Measurements from ENCODE around the gene GAB1. TPM values are rescaled to one million over a fixed set of nuclear protein-coding genes. Genes with fewer than 3 reads are reported as not detected.

Gene GAB1
- total and polyA plus RNA-seq, 2 donors from 2014 or later = 3.6 to 38.0 TPM

DNA sequence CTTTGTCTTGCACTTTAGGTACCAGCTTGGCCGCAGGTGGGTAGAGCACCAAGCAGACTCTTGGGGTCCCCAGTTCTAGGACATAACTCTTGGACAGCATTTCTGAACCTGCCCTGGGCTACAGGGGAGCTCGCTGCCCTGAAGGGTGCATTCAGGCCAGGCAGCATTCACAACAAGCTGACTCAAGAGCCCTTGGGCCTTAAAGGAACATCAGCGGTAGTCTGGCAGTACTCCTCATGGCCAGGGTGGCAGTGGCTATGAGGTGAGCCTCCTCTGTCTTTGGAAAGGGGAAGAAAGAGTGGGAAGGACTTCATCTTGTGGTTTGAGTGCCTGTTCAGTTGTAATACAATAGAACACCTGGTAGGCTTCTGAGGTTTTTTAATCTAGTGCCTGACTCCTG is 152.0 kb downstream of the GAB1 start:
- intact Hi-C loops (cut with DNase I) = no loop called here
- H3K9me3 ChIP-seq (ENCODE audit: control insufficient read depth in 2 of 3, insufficient read depth in 1 of 3, low read length in 3 of 3) = no peaks in the 10 kb centered on the region
- H3K4me1 ChIP-seq (ENCODE audit: control insufficient read depth in 2 of 3, insufficient read depth in 2 of 3, low read depth in 1 of 3, low read length in 3 of 3) = no peaks in the 10 kb centered on the region

DNA sequence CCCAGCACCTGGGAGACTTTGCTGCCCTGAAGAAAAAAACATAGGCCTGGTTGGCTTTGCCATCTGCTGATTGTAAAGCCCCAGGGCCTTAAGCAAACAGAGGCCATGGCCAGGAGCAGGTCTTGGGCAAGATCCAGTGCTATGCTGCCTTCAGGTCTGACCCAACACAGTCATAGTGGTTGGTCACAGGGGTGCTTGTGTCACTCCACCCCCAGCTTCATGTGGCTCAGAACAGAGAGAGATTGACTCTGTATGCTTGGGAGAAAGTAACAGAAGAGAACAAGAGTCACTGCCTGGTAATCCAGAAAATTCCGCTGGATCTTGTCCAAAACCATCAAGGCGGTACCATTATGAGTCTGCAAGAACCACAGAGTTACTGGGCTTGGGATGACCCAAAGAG is 152.4 kb downstream of the GAB1 start:
- H3K9me3 ChIP-seq (ENCODE audit: control insufficient read depth in 2 of 3, insufficient read depth in 1 of 3, low read length in 3 of 3) = no peaks in the 10 kb centered on the region
- TF ChIP-seq, protein P1, sequence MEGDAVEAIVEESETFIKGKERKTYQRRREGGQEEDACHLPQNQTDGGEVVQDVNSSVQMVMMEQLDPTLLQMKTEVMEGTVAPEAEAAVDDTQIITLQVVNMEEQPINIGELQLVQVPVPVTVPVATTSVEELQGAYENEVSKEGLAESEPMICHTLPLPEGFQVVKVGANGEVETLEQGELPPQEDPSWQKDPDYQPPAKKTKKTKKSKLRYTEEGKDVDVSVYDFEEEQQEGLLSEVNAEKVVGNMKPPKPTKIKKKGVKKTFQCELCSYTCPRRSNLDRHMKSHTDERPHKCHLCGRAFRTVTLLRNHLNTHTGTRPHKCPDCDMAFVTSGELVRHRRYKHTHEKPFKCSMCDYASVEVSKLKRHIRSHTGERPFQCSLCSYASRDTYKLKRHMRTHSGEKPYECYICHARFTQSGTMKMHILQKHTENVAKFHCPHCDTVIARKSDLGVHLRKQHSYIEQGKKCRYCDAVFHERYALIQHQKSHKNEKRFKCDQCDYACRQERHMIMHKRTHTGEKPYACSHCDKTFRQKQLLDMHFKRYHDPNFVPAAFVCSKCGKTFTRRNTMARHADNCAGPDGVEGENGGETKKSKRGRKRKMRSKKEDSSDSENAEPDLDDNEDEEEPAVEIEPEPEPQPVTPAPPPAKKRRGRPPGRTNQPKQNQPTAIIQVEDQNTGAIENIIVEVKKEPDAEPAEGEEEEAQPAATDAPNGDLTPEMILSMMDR (IDR thresholded peaks at IDR 0.05; ENCODE audit: borderline replicate concordance, extremely low read depth, insufficient read depth) = no peak
- no peaks in the 10 kb centered on the region for H3K36me3 ChIP-seq (ENCODE audit: control insufficient read depth in 2 of 3, insufficient read depth in 3 of 3, low read length in 3 of 3)
- no peak overlapping the region for H3K27ac ChIP-seq (ENCODE audit: low read depth in 2 of 2, low read length in 2 of 2)
- FAIRE-seq (no peak), DNase-seq (no peak)
- H3K4me1 ChIP-seq (ENCODE audit: control insufficient read depth in 2 of 3, insufficient read depth in 2 of 3, low read depth in 1 of 3, low read length in 3 of 3) = no peaks in the 10 kb centered on the region
- H3K4me3 ChIP-seq (ENCODE audit: low read length in 3 of 3) = no peak overlapping the region
- H3K27me3 ChIP-seq (ENCODE audit: control insufficient read depth, insufficient read depth, low read length) = no peaks in the 10 kb centered on the region
- intact Hi-C loops (cut with DNase I) = no loop called here
- no peak overlapping the region for H3K9ac ChIP-seq (ENCODE audit: low read length in 3 of 3)

More for the DNA sequence above, 152.0 kb downstream of the GAB1 start:
- no peaks in the 10 kb centered on the region for H3K27me3 ChIP-seq (ENCODE audit: control insufficient read depth, insufficient read depth, low read length)
- no peak overlapping the region for H3K27ac ChIP-seq (ENCODE audit: low read depth in 2 of 2, low read length in 2 of 2)
- TF ChIP-seq, protein P1 (IDR thresholded peaks at IDR 0.05; ENCODE audit: borderline replicate concordance, extremely low read depth, insufficient read depth) = no peak
- no peak overlapping the region for H3K9ac ChIP-seq (ENCODE audit: low read length in 3 of 3)
- H3K36me3 ChIP-seq (ENCODE audit: control insufficient read depth in 2 of 3, insufficient read depth in 3 of 3, low read length in 3 of 3) = no peaks in the 10 kb centered on the region
- DNase-seq = no peak
- FAIRE-seq = no peak
- no peak overlapping the region for H3K4me3 ChIP-seq (ENCODE audit: low read length in 3 of 3)

DNA sequence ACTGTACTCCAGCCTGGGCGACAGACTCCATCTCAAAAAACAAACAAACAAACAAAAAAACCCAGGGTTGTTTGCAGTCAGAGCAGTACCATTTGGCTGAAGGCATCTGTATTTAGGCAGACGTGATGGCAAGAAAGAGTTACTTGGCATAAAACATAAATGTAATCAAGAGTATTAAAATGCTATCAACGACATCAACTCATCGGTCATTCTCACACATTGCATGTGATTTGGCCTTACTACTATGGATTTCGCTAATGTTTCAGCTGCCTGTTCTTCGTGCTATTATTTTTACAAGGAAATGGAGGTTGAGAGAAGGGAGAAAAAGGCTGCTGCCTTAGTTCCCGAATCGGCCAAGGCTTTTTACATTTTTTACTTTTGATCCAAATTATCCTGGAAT is 161.3 kb downstream of the GAB1 start:
- H3K27ac ChIP-seq (ENCODE audit: low read depth in 2 of 2, low read length in 2 of 2) = no peak overlapping the region
- DNase-seq (no peak), FAIRE-seq (no peak)
- H3K27me3 ChIP-seq (ENCODE audit: control insufficient read depth, insufficient read depth, low read length) = no peaks in the 10 kb centered on the region
- H3K36me3 ChIP-seq (ENCODE audit: control insufficient read depth in 2 of 3, insufficient read depth in 3 of 3, low read length in 3 of 3) = no peaks in the 10 kb centered on the region
- no peaks in the 10 kb centered on the region for H3K9me3 ChIP-seq (ENCODE audit: control insufficient read depth in 2 of 3, insufficient read depth in 1 of 3, low read length in 3 of 3)
- no peaks in the 10 kb centered on the region for H3K4me1 ChIP-seq (ENCODE audit: control insufficient read depth in 2 of 3, insufficient read depth in 2 of 3, low read depth in 1 of 3, low read length in 3 of 3)
- TF ChIP-seq, protein P1 (IDR thresholded peaks at IDR 0.05; ENCODE audit: borderline replicate concordance, extremely low read depth, insufficient read depth) = no peak
- H3K9ac ChIP-seq (ENCODE audit: low read length in 3 of 3) = no peak overlapping the region
- H3K4me3 ChIP-seq (ENCODE audit: low read length in 3 of 3) = no peak overlapping the region
- intact Hi-C loops (cut with DNase I) = no loop called here

DNA sequence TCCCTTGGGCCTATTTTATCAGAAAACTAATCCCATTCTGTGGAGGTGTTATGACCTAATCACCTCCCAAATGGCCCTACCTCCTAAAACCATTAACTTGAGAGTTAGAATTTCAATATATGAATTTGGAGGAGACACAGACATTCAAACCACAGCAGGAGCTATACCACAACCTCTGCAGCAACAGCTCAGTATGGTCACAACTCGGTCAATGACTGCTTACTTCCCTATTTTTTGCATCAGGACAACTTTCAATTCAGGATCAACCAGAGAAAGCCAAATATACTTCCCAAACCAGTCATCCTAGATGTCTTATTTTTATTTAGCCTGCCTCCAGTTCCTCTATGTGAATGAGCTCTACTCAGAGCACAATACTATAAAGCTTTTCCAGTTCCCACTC is 165.6 kb downstream of the GAB1 start:
- no peak for DNase-seq
- FAIRE-seq = no peak
- H3K36me3 ChIP-seq (ENCODE audit: control insufficient read depth in 2 of 3, insufficient read depth in 3 of 3, low read length in 3 of 3) = no peaks in the 10 kb centered on the region
- H3K9me3 ChIP-seq (ENCODE audit: control insufficient read depth in 2 of 3, insufficient read depth in 1 of 3, low read length in 3 of 3) = no peaks in the 10 kb centered on the region
- H3K9ac ChIP-seq (ENCODE audit: low read length in 3 of 3) = no peak overlapping the region
- no peaks in the 10 kb centered on the region for H3K27me3 ChIP-seq (ENCODE audit: control insufficient read depth, insufficient read depth, low read length)
- no peak overlapping the region for H3K27ac ChIP-seq (ENCODE audit: low read depth in 2 of 2, low read length in 2 of 2)
- H3K4me1 ChIP-seq (ENCODE audit: control insufficient read depth in 2 of 3, insufficient read depth in 2 of 3, low read depth in 1 of 3, low read length in 3 of 3) = no peaks in the 10 kb centered on the region
- H3K4me3 ChIP-seq (ENCODE audit: low read length in 3 of 3) = no peak overlapping the region
- TF ChIP-seq, protein P1 (IDR thresholded peaks at IDR 0.05; ENCODE audit: borderline replicate concordance, extremely low read depth, insufficient read depth) = no peak
- intact Hi-C loops (cut with DNase I) = no loop called here

All from kidney (tissue), 14 donors.